ENCODE measurements around the gene CLCN7. TPM values are rescaled to one million over a fixed set of nuclear protein-coding genes. Genes with fewer than 3 reads are reported as not detected.

The CLCN7 gene
- polyA plus RNA-seq, 3 donors, result 37.4 to 249 (median 56.5) TPM

DNA sequence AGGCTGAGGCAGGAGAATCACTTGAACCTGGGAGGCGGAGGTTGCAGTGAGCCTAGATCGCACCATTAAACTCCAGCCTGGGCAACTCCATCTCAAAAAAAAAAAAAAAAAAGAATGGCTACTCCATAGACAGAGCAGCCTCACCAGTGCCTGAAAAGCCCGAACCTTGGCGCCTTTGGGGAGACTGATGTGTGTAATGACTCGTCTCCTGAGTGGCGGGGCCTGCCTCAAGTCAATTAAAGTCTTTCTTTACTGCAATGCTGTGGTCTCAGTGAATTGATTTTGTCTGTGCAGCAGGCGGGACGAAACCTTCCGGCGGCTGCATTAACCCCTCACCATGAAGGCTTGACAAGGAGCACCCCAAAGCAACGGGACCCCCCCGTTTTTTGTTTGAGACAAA, 50.8 kb downstream of the CLCN7 start:
- no peak overlapping the region for H3K4me3 Mint-ChIP-seq

DNA sequence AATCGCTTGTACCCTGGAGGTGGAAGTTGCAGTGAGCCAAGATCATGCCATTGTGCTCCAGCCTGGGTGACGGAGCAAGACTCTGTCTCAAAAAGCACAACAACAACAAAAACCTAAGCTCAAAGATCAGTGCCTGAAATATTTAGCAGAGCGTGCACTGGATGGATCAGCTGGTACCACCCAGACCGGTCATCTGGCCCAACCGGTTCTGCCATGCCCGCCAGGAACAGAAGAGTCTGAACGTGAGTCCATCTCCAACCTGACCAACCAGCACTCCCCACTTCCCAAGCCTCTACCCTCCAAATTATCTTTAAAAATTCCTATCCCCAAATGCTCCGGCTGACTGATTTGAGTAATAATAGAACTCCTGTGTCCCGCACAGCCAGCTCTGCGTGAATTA, 52.8 kb downstream of the CLCN7 start:
- Histone ChIP-seq H3K4me3 (replicated peaks in 1 of 3; ENCODE audit: low read depth in 2 of 3, low read length in 3 of 3) (no peak overlapping the region), H3K9ac (ENCODE audit: insufficient read depth, low read length, poor library complexity, severe bottlenecking) (no peak overlapping the region), H3K4me2 (replicated peaks; ENCODE audit: extremely low read depth, low read length, poor library complexity, severe bottlenecking) (no peak overlapping the region), H3K27ac (ENCODE audit: low read depth in 1 of 2, low read length in 2 of 2) (no peak overlapping the region), H3K9me3 (replicated peaks in 1 of 2; ENCODE audit: control insufficient read depth in 1 of 2, insufficient read depth in 1 of 2, low read length in 2 of 2) (no peaks in the 10 kb centered on the region), H2AFZ (ENCODE audit: insufficient read depth, low read depth, low read length, poor library complexity, severe bottlenecking) (no peak overlapping the region), H3K36me3 (replicated peaks in 1 of 2; ENCODE audit: control insufficient read depth in 1 of 2, insufficient read depth in 2 of 2, low read length in 2 of 2) (no peaks in the 10 kb centered on the region), H3K79me2 (ENCODE audit: insufficient read depth, low read length) (peaks cover 25% of the 10 kb centered on the region), H4K20me1 (ENCODE audit: insufficient read depth, low read length) (no peaks in the 10 kb centered on the region), H3K27me3 (ENCODE audit: control insufficient read depth in 2 of 2, insufficient read depth in 2 of 2, low read length in 2 of 2) (no peaks in the 10 kb centered on the region), H3K4me1 (ENCODE audit: control insufficient read depth in 1 of 2, insufficient read depth in 2 of 2, low read length in 2 of 2) (peaks cover 18% of the 10 kb centered on the region in 2 donors)
- TF ChIP-seq, protein P1, sequence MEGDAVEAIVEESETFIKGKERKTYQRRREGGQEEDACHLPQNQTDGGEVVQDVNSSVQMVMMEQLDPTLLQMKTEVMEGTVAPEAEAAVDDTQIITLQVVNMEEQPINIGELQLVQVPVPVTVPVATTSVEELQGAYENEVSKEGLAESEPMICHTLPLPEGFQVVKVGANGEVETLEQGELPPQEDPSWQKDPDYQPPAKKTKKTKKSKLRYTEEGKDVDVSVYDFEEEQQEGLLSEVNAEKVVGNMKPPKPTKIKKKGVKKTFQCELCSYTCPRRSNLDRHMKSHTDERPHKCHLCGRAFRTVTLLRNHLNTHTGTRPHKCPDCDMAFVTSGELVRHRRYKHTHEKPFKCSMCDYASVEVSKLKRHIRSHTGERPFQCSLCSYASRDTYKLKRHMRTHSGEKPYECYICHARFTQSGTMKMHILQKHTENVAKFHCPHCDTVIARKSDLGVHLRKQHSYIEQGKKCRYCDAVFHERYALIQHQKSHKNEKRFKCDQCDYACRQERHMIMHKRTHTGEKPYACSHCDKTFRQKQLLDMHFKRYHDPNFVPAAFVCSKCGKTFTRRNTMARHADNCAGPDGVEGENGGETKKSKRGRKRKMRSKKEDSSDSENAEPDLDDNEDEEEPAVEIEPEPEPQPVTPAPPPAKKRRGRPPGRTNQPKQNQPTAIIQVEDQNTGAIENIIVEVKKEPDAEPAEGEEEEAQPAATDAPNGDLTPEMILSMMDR (IDR thresholded peaks at IDR 0.05), result no peak
- no peaks in the 10 kb centered on the region for H3K27me3 Mint-ChIP-seq (ENCODE audit: low read depth in 3 of 3)
- 85% methylated on average over 9 of the region's 10 CpGs for WGBS (ENCODE audit: insufficient coverage)
- H3K36me3 Mint-ChIP-seq, result peaks cover 2 to 5% of the 10 kb centered on the region in 2 donors
- no peak for DNase-seq
- peak overlapping the region in 6 of 7 donors; percentile 86 to 96 (median 95) for H3K27ac Mint-ChIP-seq
- peaks cover 0 to 5% (median 3%) of the 10 kb centered on the region in 7 donors for H3K9me3 Mint-ChIP-seq
- peak overlapping the region in 1 of 2 donors; percentile 20 for H3K4me3 Mint-ChIP-seq
- H3K4me1 Mint-ChIP-seq, result peaks cover 19% of the 10 kb centered on the region
- intact Hi-C loops (cut with micrococcal nuclease), result loop anchor here (5.0 to 10.0 kb wide), 5 partner anchors 70 to 363 kb away; partner anchors contain the start of genes CRAMP1 (in 1 of the 2), EME2 (in 1 of the 2), IFT140 (in 1 of the 2) and MAPK8IP3 (in 1 of the 2)

More for the DNA sequence above, 50.8 kb downstream of the CLCN7 start:
- Histone ChIP-seq H3K4me3 (replicated peaks in 1 of 3; ENCODE audit: low read depth in 2 of 3, low read length in 3 of 3) (no peak overlapping the region), H3K79me2 (ENCODE audit: insufficient read depth, low read length) (peaks cover 15% of the 10 kb centered on the region), H3K27me3 (ENCODE audit: control insufficient read depth in 2 of 2, insufficient read depth in 2 of 2, low read length in 2 of 2) (no peaks in the 10 kb centered on the region), H3K9me3 (replicated peaks in 1 of 2; ENCODE audit: control insufficient read depth in 1 of 2, insufficient read depth in 1 of 2, low read length in 2 of 2) (no peaks in the 10 kb centered on the region), H2AFZ (ENCODE audit: insufficient read depth, low read depth, low read length, poor library complexity, severe bottlenecking) (no peak overlapping the region), H3K27ac (ENCODE audit: low read depth in 1 of 2, low read length in 2 of 2) (no peak overlapping the region), H3K4me1 (ENCODE audit: control insufficient read depth in 1 of 2, insufficient read depth in 2 of 2, low read length in 2 of 2) (peaks cover 23 to 26% of the 10 kb centered on the region in 2 donors), H3K4me2 (replicated peaks; ENCODE audit: extremely low read depth, low read length, poor library complexity, severe bottlenecking) (no peak overlapping the region), H3K36me3 (replicated peaks in 1 of 2; ENCODE audit: control insufficient read depth in 1 of 2, insufficient read depth in 2 of 2, low read length in 2 of 2) (no peaks in the 10 kb centered on the region), H3K9ac (ENCODE audit: insufficient read depth, low read length, poor library complexity, severe bottlenecking) (no peak overlapping the region), H4K20me1 (ENCODE audit: insufficient read depth, low read length) (no peaks in the 10 kb centered on the region)
- intact Hi-C loops (cut with micrococcal nuclease), result loop anchor here (5.0 to 10.0 kb wide), 5 partner anchors 68 to 361 kb away; partner anchors contain the start of genes CRAMP1 (in 1 of the 2), EME2 (in 1 of the 2), IFT140 (in 1 of the 2) and MAPK8IP3 (in 1 of the 2)
- TF ChIP-seq, protein P1 (IDR thresholded peaks at IDR 0.05), result no peak
- WGBS (ENCODE audit: insufficient coverage), result 98% methylated on average over 7 of the region's 12 CpGs
- H3K36me3 Mint-ChIP-seq, result no peaks in the 10 kb centered on the region
- peaks cover 0 to 5% (median 3%) of the 10 kb centered on the region in 7 donors for H3K9me3 Mint-ChIP-seq
- H3K27me3 Mint-ChIP-seq (ENCODE audit: low read depth in 3 of 3), result peaks cover 0 to 2% (median 0%) of the 10 kb centered on the region in 3 donors
- H3K27ac Mint-ChIP-seq, result peak overlapping the region in 2 of 7 donors; percentile 66
- peaks cover 17% of the 10 kb centered on the region for H3K4me1 Mint-ChIP-seq
- DNase-seq, result no peak

Data from CD14-positive monocyte (primary cell).